Measurements from ENCODE around the gene CBX5.

The CBX5 gene

GRCh38 chr12:54225666-54226065 lies 54.3 kb downstream of the CBX5 start:
- DNase-seq (ENCODE audit: low read depth in 3 of 3): no peak

- no peak for DNase-seq (ENCODE audit: low read depth in 3 of 3)
Observed at GRCh38 chr12:54222609-54223008, 57.3 kb downstream of the CBX5 start.

- no peak for DNase-seq (ENCODE audit: low read depth in 3 of 3)
Observed at GRCh38 chr12:54221402-54221984, 58.4 kb downstream of the CBX5 start.

GRCh38 chr12:54220567-54220966 lies 59.4 kb downstream of the CBX5 start:
- DNase-seq (ENCODE audit: low read depth in 3 of 3): no peak

GRCh38 chr12:54220092-54220557 lies 59.8 kb downstream of the CBX5 start:
- DNase-seq (ENCODE audit: low read depth in 3 of 3): peak in 2 of 3 donors; percentile 41 to 44

GRCh38 chr12:54217774-54218241 lies 62.1 kb downstream of the CBX5 start:
- no peak for DNase-seq (ENCODE audit: low read depth in 3 of 3)

GRCh38 chr12:54216797-54217661 lies 62.9 kb downstream of the CBX5 start:
- DNase-seq (ENCODE audit: low read depth in 3 of 3): peak; percentile 53 to 72 (median 54)

GRCh38 chr12:54215989-54216796 lies 63.7 kb downstream of the CBX5 start:
- DNase-seq (ENCODE audit: low read depth in 3 of 3): no peak

GRCh38 chr12:54214553-54215406 lies 65.1 kb downstream of the CBX5 start:
- peak; percentile 81 to 95 (median 81) for DNase-seq (ENCODE audit: low read depth in 3 of 3)

GRCh38 chr12:54213079-54213478 lies 66.8 kb downstream of the CBX5 start:
- no peak for DNase-seq (ENCODE audit: low read depth in 3 of 3)

- DNase-seq (ENCODE audit: low read depth in 3 of 3): no peak
Observed at GRCh38 chr12:54211920-54212319, 68.0 kb downstream of the CBX5 start.

GRCh38 chr12:54210400-54210790 lies 69.5 kb downstream of the CBX5 start:
- DNase-seq (ENCODE audit: low read depth in 3 of 3): no peak

GRCh38 chr12:54208591-54208990 lies 71.3 kb downstream of the CBX5 start:
- no peak for DNase-seq (ENCODE audit: low read depth in 3 of 3)

- peak; percentile 43 to 71 (median 67) for DNase-seq (ENCODE audit: low read depth in 3 of 3)
Observed at GRCh38 chr12:54207539-54208294, 72.2 kb downstream of the CBX5 start.

GRCh38 chr12:54206791-54207190 lies 73.1 kb downstream of the CBX5 start:
- DNase-seq (ENCODE audit: low read depth in 3 of 3): no peak

GRCh38 chr12:54204316-54204715 lies 75.6 kb downstream of the CBX5 start:
- no peak for DNase-seq (ENCODE audit: low read depth in 3 of 3)

GRCh38 chr12:54201001-54201794 lies 78.7 kb downstream of the CBX5 start:
- peak; percentile 48 to 56 (median 49) for DNase-seq (ENCODE audit: low read depth in 3 of 3)

- no peak for DNase-seq (ENCODE audit: low read depth in 3 of 3)
Observed at GRCh38 chr12:54200412-54200811, 79.5 kb downstream of the CBX5 start.

GRCh38 chr12:54199917-54200316 lies 80.0 kb downstream of the CBX5 start:
- DNase-seq (ENCODE audit: low read depth in 3 of 3): no peak

- no peak for DNase-seq (ENCODE audit: low read depth in 3 of 3)
Observed at GRCh38 chr12:54199034-54199433, 80.9 kb downstream of the CBX5 start.
